ENCODE measurements around the gene DCAF4. TPM values are rescaled to one million over a fixed set of nuclear protein-coding genes. Genes with fewer than 3 reads are reported as not detected.

DCAF4 gene
- total and polyA plus RNA-seq, 8 donors = 11.8 to 27.7 (median 17.5) TPM

GRCh38 chr14:72966038-72966437 lies 39.8 kb downstream of the DCAF4 start:
- no peak for TF ChIP-seq CTCF (IDR thresholded peaks at IDR 0.05)
- no peak for DNase-seq
- H3K4me3 ChIP-seq = no peak overlapping the region
- no peak for ATAC-seq
- H3K27me3 ChIP-seq = no peaks in the 10 kb centered on the region
- H3K9me3 ChIP-seq = no peaks in the 10 kb centered on the region
- no peaks in the 10 kb centered on the region for H3K4me1 ChIP-seq
- intact Hi-C loops (cut with DNase I) = no loop called here
- H3K27ac ChIP-seq = no peak overlapping the region
- H3K36me3 ChIP-seq = peaks cover 0 to 36% of the 10 kb centered on the region in 2 donors

- intact Hi-C loops (cut with DNase I) = no loop called here
- no peaks in the 10 kb centered on the region for H3K27me3 ChIP-seq
- DNase-seq (no peak), ATAC-seq (no peak)
- peaks cover 0 to 54% of the 10 kb centered on the region in 2 donors for H3K36me3 ChIP-seq
- no peaks in the 10 kb centered on the region for H3K4me1 ChIP-seq
- H3K27ac ChIP-seq = no peak overlapping the region
- no peak for TF ChIP-seq CTCF (IDR thresholded peaks at IDR 0.05)
- H3K4me3 ChIP-seq = no peak overlapping the region
- no peaks in the 10 kb centered on the region for H3K9me3 ChIP-seq
Observed at GRCh38 chr14:72968316-72968715, 42.1 kb downstream of the DCAF4 start.

GRCh38 chr14:72970058-72970630 lies 43.9 kb downstream of the DCAF4 start:
- H3K27ac ChIP-seq = no peak overlapping the region
- no peak for ATAC-seq
- H3K9me3 ChIP-seq = no peaks in the 10 kb centered on the region
- H3K4me1 ChIP-seq = no peaks in the 10 kb centered on the region
- H3K27me3 ChIP-seq = no peaks in the 10 kb centered on the region
- H3K36me3 ChIP-seq = peaks cover 0 to 72% of the 10 kb centered on the region in 2 donors
- no peak overlapping the region for H3K4me3 ChIP-seq
- TF ChIP-seq CTCF (IDR thresholded peaks at IDR 0.05) = no peak
- DNase-seq = no peak
- intact Hi-C loops (cut with DNase I) = no loop called here

- Histone ChIP-seq H3K4me3 (no peak overlapping the region), H3K36me3 (peaks cover 0 to 80% of the 10 kb centered on the region in 2 donors), H3K9me3 (no peaks in the 10 kb centered on the region), H3K4me1 (no peaks in the 10 kb centered on the region), H3K27ac (no peak overlapping the region), H3K27me3 (no peaks in the 10 kb centered on the region)
- intact Hi-C loops (cut with DNase I) = no loop called here
- no peak for TF ChIP-seq CTCF (IDR thresholded peaks at IDR 0.05)
- DNase-seq (no peak), ATAC-seq (no peak)
Observed at GRCh38 chr14:72970824-72971434, 44.7 kb downstream of the DCAF4 start.

- TF ChIP-seq CTCF (IDR thresholded peaks at IDR 0.05) = no peak
- no peaks in the 10 kb centered on the region for H3K27me3 ChIP-seq
- no peak overlapping the region for H3K4me3 ChIP-seq
- peaks cover 0 to 100% of the 10 kb centered on the region in 2 donors for H3K36me3 ChIP-seq
- ATAC-seq = no peak
- H3K9me3 ChIP-seq = no peaks in the 10 kb centered on the region
- no peaks in the 10 kb centered on the region for H3K4me1 ChIP-seq
- no peak overlapping the region for H3K27ac ChIP-seq
- no peak for DNase-seq
- intact Hi-C loops (cut with DNase I) = no loop called here
Observed at GRCh38 chr14:72974661-72975060, 48.4 kb downstream of the DCAF4 start.

All from left lung (tissue), 10 donors.